Lung (tissue), 12 donors: ENCODE data around the gene EPB41L2. TPM values are rescaled to one million over a fixed set of nuclear protein-coding genes. Genes with fewer than 3 reads are reported as not detected.

Experiments used
- ATAC-seq: fragments of 200-7000 bp; cut with Tn5 transposase; one replicate; pipeline ENCODE4 v1.9.1; 2020; ENCODE audit warnings: moderate number of reproducible peaks; ENCODE audit not compliant: insufficient read depth, low FRiP score
- DNase-seq, 3 donors: peaks; one replicate each; pipeline ENCODE4 v3.0.0-alpha.2; 2013 to 2017
- H3K27ac ChIP-seq, 2 donors: one replicate each; pipeline ENCODE4 v1.5.1; 2013; ENCODE audit warnings: mild to moderate bottlenecking in 2 of 2, moderate library complexity in 2 of 2, control low read depth in 1 of 2, inconsistent platforms in 1 of 2, low read depth in 1 of 2, low read length in 1 of 2
- H3K27me3 ChIP-seq, 3 donors: one replicate each; pipeline ENCODE4 v1.5.1; 2013; ENCODE audit warnings: low read length in 2 of 3; ENCODE audit not compliant: control insufficient read depth in 3 of 3, insufficient read depth in 3 of 3
- H3K36me3 ChIP-seq, 4 donors: one replicate each; pipeline ENCODE4 v1.5.1; 2013; ENCODE audit warnings: low read length in 4 of 4, mild to moderate bottlenecking in 1 of 4, moderate library complexity in 1 of 4; ENCODE audit not compliant: control insufficient read depth in 4 of 4, insufficient read depth in 4 of 4
- H3K4me1 ChIP-seq, 5 donors: one replicate each; pipeline ENCODE4 v1.5.1; 2013; ENCODE audit warnings: low read length in 5 of 5, mild to moderate bottlenecking in 2 of 5, moderate library complexity in 1 of 5; ENCODE audit not compliant: control insufficient read depth in 5 of 5, insufficient read depth in 5 of 5
- H3K4me3 ChIP-seq: one replicate; pipeline ENCODE4 v1.5.1; 2013; ENCODE audit warnings: mild to moderate bottlenecking, control low read depth, moderate library complexity
- H3K9ac ChIP-seq, 2 donors: one replicate each; pipeline ENCODE4 v1.5.1; 2013; ENCODE audit warnings: low read length in 2 of 2, control low read depth in 1 of 2; ENCODE audit not compliant: insufficient read depth in 1 of 2
- H3K9me3 ChIP-seq, 4 donors: one replicate each; pipeline ENCODE4 v1.5.1; 2013; ENCODE audit warnings: low read length in 3 of 4, mild to moderate bottlenecking in 1 of 4, moderate library complexity in 1 of 4; ENCODE audit not compliant: control insufficient read depth in 4 of 4, insufficient read depth in 3 of 4
- CTCF ChIP-seq: IDR thresholded peaks from 2 replicates; pipeline ENCODE4 v1.5.1; 2012; ENCODE audit warnings: mild to moderate bottlenecking; ENCODE audit errors: control extremely low read depth, extremely low read depth
- WGBS, 2 donors: extraction: QIAGEN DNeasy Blood & Tissue Kit; methylation state at CpG; one replicate each; pipeline ENCODE4 v1.1.7; 2013; 5-methylcytosine and 5-hydroxymethylcytosine counted together
- polyA plus RNA-seq, 2 donors: library from polyadenylated mRNA; stranded (reverse); fragments of 200-250 nt; gene quantifications; one replicate each; pipeline ENCODE4 v1.2.1, GENCODE V29; 2013
- total RNA-seq, 2 donors: library from RNA; depleted of rRNA in 1 of 2; stranded (reverse); fragments of >200 nt in 1 of 2; gene quantifications; one replicate each; pipeline ENCODE4 v1.2.1, GENCODE V29; 2014 to 2021
- donor health status: control.
- donor health status: control.
- donor health status: Bipolar disorder and iron deficiency.
- donor health status: healthy.
- donor health status: DM: yes; HTN: yes; CAD: no.

Gene EPB41L2
- total and polyA plus RNA-seq, 4 donors, result 21.9 to 265 (median 52.7) TPM

DNA sequence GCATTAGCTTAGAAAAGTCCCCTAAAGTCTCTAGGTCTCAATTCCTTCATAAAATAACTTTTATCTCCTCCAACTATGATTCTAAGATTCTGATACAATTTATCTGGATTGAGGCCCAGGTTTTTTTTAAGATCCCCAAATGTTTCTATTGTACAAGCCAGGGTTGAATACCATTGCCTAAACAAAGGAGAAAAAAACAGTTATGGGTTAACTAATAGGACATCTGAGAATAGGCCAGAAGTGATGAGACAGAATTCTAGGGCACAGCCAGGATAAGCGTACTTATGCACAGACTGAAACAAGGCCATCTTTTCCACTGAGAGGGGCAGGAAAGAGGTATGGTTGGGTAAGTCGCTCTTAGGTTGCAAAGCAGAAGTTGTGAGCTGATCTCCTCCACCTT lies 26.4 kb downstream of the EPB41L2 start:
- Histone ChIP-seq H3K9me3 (no peaks in the 10 kb centered on the region), H3K4me1 (peaks cover 0 to 28% (median 6%) of the 10 kb centered on the region in 5 donors), H3K9ac (no peak overlapping the region), H3K4me3 (no peak overlapping the region), H3K36me3 (no peaks in the 10 kb centered on the region), H3K27me3 (no peaks in the 10 kb centered on the region), H3K27ac (no peak overlapping the region)
- DNase-seq (no peak), ATAC-seq (no peak)
- TF ChIP-seq CTCF, result no peak
- WGBS, 2 donors, result 92% methylated on average over 2 of the region's 2 CpGs

- ATAC-seq (no peak), DNase-seq (no peak)
- Histone ChIP-seq H3K9me3 (no peaks in the 10 kb centered on the region), H3K27ac (no peak overlapping the region), H3K9ac (no peak overlapping the region), H3K4me3 (no peak overlapping the region), H3K36me3 (no peaks in the 10 kb centered on the region), H3K4me1 (peaks cover 0 to 25% (median 6%) of the 10 kb centered on the region in 5 donors), H3K27me3 (no peaks in the 10 kb centered on the region)
- no peak for TF ChIP-seq CTCF
- WGBS, 2 donors, result 85 to 87% methylated on average over 3 of the region's 3 CpGs
Observed at GRCh38 chr6:131036143-131036542, 26.9 kb downstream of the EPB41L2 start.

DNA sequence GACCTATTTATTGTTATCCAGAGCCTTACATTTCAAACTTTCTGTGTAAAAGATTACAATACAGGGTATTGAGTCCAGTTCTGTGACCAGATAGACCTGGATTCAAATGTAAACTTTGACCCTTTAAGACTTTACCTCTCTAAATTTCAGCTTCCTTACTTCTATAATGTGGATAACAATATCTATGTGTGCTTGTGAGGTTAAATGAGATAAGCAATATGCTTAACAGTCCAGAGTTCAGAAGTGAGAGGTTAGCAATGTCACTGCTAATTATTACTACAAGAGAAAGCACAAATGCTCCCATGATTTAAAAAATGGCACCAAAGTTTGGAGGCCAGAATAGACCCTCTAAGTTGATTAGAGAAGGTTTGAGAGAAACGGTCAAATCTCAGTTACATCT lies 27.5 kb downstream of the EPB41L2 start:
- no peak overlapping the region for H3K27ac ChIP-seq
- WGBS, 2 donors, result 94% methylated on average over 1 of the region's 1 CpG
- DNase-seq (no peak), ATAC-seq (no peak)
- H3K4me1 ChIP-seq, result peaks cover 0 to 19% (median 6%) of the 10 kb centered on the region in 5 donors
- no peak overlapping the region for H3K9ac ChIP-seq
- no peaks in the 10 kb centered on the region for H3K27me3 ChIP-seq
- H3K9me3 ChIP-seq, result no peaks in the 10 kb centered on the region
- no peak for TF ChIP-seq CTCF
- H3K36me3 ChIP-seq, result no peaks in the 10 kb centered on the region
- no peak overlapping the region for H3K4me3 ChIP-seq

DNA sequence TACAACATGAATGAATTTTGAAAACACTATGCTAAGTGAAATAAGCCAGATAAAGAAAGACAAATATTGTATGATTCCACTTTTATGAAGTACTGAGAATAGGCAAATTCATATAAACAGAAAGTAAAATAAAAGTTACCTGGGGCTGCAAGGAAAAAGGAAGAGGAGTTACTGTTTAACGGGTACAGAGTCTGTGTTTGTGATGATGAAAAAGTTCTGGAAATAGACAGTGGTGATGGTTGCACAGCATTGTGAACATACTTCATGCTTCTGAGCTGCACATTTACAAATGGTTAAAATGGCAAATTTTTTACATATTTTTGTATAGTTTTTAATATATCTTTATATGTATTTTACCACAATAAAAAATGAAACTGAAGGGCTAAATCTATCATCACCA lies 29.4 kb downstream of the EPB41L2 start:
- Histone ChIP-seq H3K27me3 (no peaks in the 10 kb centered on the region), H3K9me3 (no peaks in the 10 kb centered on the region), H3K36me3 (no peaks in the 10 kb centered on the region), H3K4me1 (peaks cover 0 to 18% (median 8%) of the 10 kb centered on the region in 5 donors), H3K4me3 (no peak overlapping the region), H3K27ac (no peak overlapping the region), H3K9ac (no peak overlapping the region)
- DNase-seq, result no peak
- WGBS, 2 donors, result 83 to 86% methylated on average over 1 of the region's 1 CpG
- no peak for ATAC-seq
- no peak for TF ChIP-seq CTCF
